ENCODE results near the gene VAC14.

Gene VAC14

GRCh38 chr16:70696355-70696754 lies 104.6 kb downstream of the VAC14 start:
- no peak overlapping the region for H3K27ac ChIP-seq
- no peak for TF ChIP-seq CTCF (conservative IDR thresholded peaks at IDR 0.05)

GRCh38 chr16:70695331-70696070 lies 105.5 kb downstream of the VAC14 start:
- TF ChIP-seq CTCF (conservative IDR thresholded peaks at IDR 0.05) = no peak
- no peak overlapping the region for H3K27ac ChIP-seq

GRCh38 chr16:70694868-70695218 lies 106.1 kb downstream of the VAC14 start:
- H3K27ac ChIP-seq = no peak overlapping the region
- TF ChIP-seq CTCF (conservative IDR thresholded peaks at IDR 0.05) = no peak

GRCh38 chr16:70694088-70694867 lies 106.7 kb downstream of the VAC14 start:
- H3K27ac ChIP-seq = no peak overlapping the region
- no peak for TF ChIP-seq CTCF (conservative IDR thresholded peaks at IDR 0.05)

GRCh38 chr16:70692873-70693671 lies 107.9 kb downstream of the VAC14 start:
- TF ChIP-seq CTCF (conservative IDR thresholded peaks at IDR 0.05) = no peak
- no peak overlapping the region for H3K27ac ChIP-seq

GRCh38 chr16:70692130-70692872 lies 108.7 kb downstream of the VAC14 start:
- TF ChIP-seq CTCF (conservative IDR thresholded peaks at IDR 0.05) = no peak
- no peak overlapping the region for H3K27ac ChIP-seq
